Measurements from ENCODE around the gene QRSL1.

GRCh38 chr6:106591111-106591825 lies 38.1 kb upstream of the QRSL1 start:
- TF ChIP-seq CTCF (conservative IDR thresholded peaks at IDR 0.05 in 1 of 2, IDR thresholded peaks at IDR 0.05 in 1 of 2; ENCODE audit: low read depth in 1 of 2, low read length in 2 of 2) (no peak), EZH2 (IDR thresholded peaks at IDR 0.05; ENCODE audit: low read length, missing control alignments) (no peak)
